Measurements from ENCODE around the gene RECQL5.
A peak's percentile ranks its signal among the peaks of the same experiment; 100 is the strongest.
"Not testable (repeated sequence)": the region's sequence is repeated elsewhere in the genome, so short reads cannot be mapped to it uniquely, and the experiment has no call there.

RECQL5 gene

GRCh38 chr17:75612906-75613626 lies 53.9 kb downstream of the RECQL5 start:
- no peak for DNase-seq

GRCh38 chr17:75611851-75612429 lies 55.0 kb downstream of the RECQL5 start:
- DNase-seq, result no peak

GRCh38 chr17:75610103-75610984 lies 56.6 kb downstream of the RECQL5 start:
- no peak for DNase-seq

GRCh38 chr17:75607086-75607485 lies 59.9 kb downstream of the RECQL5 start:
- no peak for DNase-seq

GRCh38 chr17:75605790-75606189 lies 61.2 kb downstream of the RECQL5 start:
- no peak for DNase-seq

- DNase-seq, result no peak
Measured at GRCh38 chr17:75604034-75604695, 62.8 kb downstream of the RECQL5 start.

- DNase-seq, result no peak
Measured at GRCh38 chr17:75603123-75603522, 63.8 kb downstream of the RECQL5 start.

- no peak for DNase-seq
Measured at GRCh38 chr17:75602644-75603043, 64.3 kb downstream of the RECQL5 start.

GRCh38 chr17:75601057-75601987 lies 65.6 kb downstream of the RECQL5 start:
- DNase-seq, result peak; percentile 72

GRCh38 chr17:75596320-75597087 lies 70.5 kb downstream of the RECQL5 start:
- DNase-seq, result no peak

- no peak for DNase-seq
Measured at GRCh38 chr17:75595920-75596313, 71.0 kb downstream of the RECQL5 start.

GRCh38 chr17:75595284-75595919 lies 71.6 kb downstream of the RECQL5 start:
- no peak for DNase-seq

GRCh38 chr17:75594499-75595283 lies 72.3 kb downstream of the RECQL5 start:
- no peak for DNase-seq

GRCh38 chr17:75593430-75593829 lies 73.5 kb downstream of the RECQL5 start:
- not testable (repeated sequence) for DNase-seq

GRCh38 chr17:75592348-75593020 lies 74.5 kb downstream of the RECQL5 start:
- DNase-seq, result no peak

- no peak for DNase-seq
Measured at GRCh38 chr17:75591722-75592302, 75.1 kb downstream of the RECQL5 start.

GRCh38 chr17:75590849-75591721 lies 75.9 kb downstream of the RECQL5 start:
- no peak for DNase-seq

GRCh38 chr17:75590314-75590761 lies 76.6 kb downstream of the RECQL5 start:
- no peak for DNase-seq
